ENCODE measurements around the gene GAB1. TPM values are rescaled to one million over a fixed set of nuclear protein-coding genes. Genes with fewer than 3 reads are reported as not detected.

GAB1 gene
- total RNA-seq, 1 experiment from 2014 or later, result 15.3 TPM

GRCh38 chr4:143438710-143439109 lies 102.0 kb downstream of the GAB1 start:
- H3K79me1 ChIP-seq (ENCODE audit: insufficient read depth, low read depth, low read length, poor library complexity, severe bottlenecking), result no peaks in the 10 kb centered on the region
- H3K23me2 ChIP-seq (ENCODE audit: insufficient read length, low read depth, low read length, poor library complexity, severe bottlenecking), result no peaks in the 10 kb centered on the region
- H2BK5ac ChIP-seq (ENCODE audit: insufficient read length, low read length), result no peak overlapping the region
- H4K91ac ChIP-seq (ENCODE audit: insufficient read length, low read depth, low read length), result no peak overlapping the region
- no peak overlapping the region for H3T11ph ChIP-seq (ENCODE audit: low read length)
- H3K9me3 Mint-ChIP-seq, result no peaks in the 10 kb centered on the region
- no peak overlapping the region for H3K27ac ChIP-seq (ENCODE audit: insufficient read length, low read depth, low read length)
- H3K18ac ChIP-seq (ENCODE audit: insufficient read length, low read depth, low read length), result no peak overlapping the region
- no peak for TF ChIP-seq CTCF (conservative IDR thresholded peaks at IDR 0.05)
- H4K20me1 ChIP-seq (ENCODE audit: control insufficient read depth, insufficient read depth, insufficient read length), result no peaks in the 10 kb centered on the region
- H2BK20ac ChIP-seq (ENCODE audit: low read depth, low read length, poor library complexity, severe bottlenecking), result no peak overlapping the region
- H4K5ac ChIP-seq (ENCODE audit: insufficient read length, low read depth, low read length), result no peak overlapping the region
- H2AK5ac ChIP-seq (ENCODE audit: insufficient read length, low read length), result no peak overlapping the region
- H2AFZ ChIP-seq (ENCODE audit: low read length), result no peak overlapping the region
- no peaks in the 10 kb centered on the region for H3K79me2 ChIP-seq (ENCODE audit: insufficient read depth, low read length)
- H3K14ac ChIP-seq (ENCODE audit: insufficient read depth, low read length), result no peak overlapping the region
- no peak overlapping the region for H2BK120ac ChIP-seq (ENCODE audit: low read depth, low read length, poor library complexity, severe bottlenecking)
- no peak overlapping the region for H2BK12ac ChIP-seq (ENCODE audit: insufficient read length, low read depth, low read length)
- no peaks in the 10 kb centered on the region; the same call in 1 of the 2 replicates for H3K4me1 ChIP-seq (ENCODE audit: insufficient read depth, low read length)
- H3K4me1 Mint-ChIP-seq, result peaks cover 9 to 16% of the 10 kb centered on the region in 2 experiments
- H3K4me2 ChIP-seq (ENCODE audit: insufficient read depth, insufficient read length, low read length), result no peak overlapping the region
- H3K9me3 ChIP-seq (ENCODE audit: control insufficient read depth, low read depth, low read length), result no peaks in the 10 kb centered on the region
- DNase-seq, result no peak
- no peak overlapping the region for H3K4me3 Mint-ChIP-seq
- no CpG with 5 or more reads among the region's 2 CpGs for WGBS (ENCODE audit: extremely low coverage, insufficient read length, low lambda C conversion rate)
- H3K27me3 ChIP-seq (ENCODE audit: insufficient read depth, low read length), result no peaks in the 10 kb centered on the region
- H3K27ac Mint-ChIP-seq, result no peak overlapping the region; a peak in 1 of 7 replicates
- H3K27me3 Mint-ChIP-seq (ENCODE audit: low read depth), result no peaks in the 10 kb centered on the region
- no peak overlapping the region for H3K23ac ChIP-seq (ENCODE audit: insufficient read length, low read depth, low read length)
- H3K36me3 Mint-ChIP-seq (ENCODE audit: insufficient read depth in 1 of 3, low read depth in 3 of 3), result peaks cover 5 to 10% (median 5%) of the 10 kb centered on the region in 3 experiments; a peak in 4 of 7 replicates
- H3K4ac ChIP-seq (ENCODE audit: low read depth, low read length), result no peak overlapping the region
- no peak overlapping the region for H3K9ac ChIP-seq (ENCODE audit: extremely low read depth, insufficient read length, low read length)
- no peak overlapping the region for H3K56ac ChIP-seq (ENCODE audit: insufficient read length, low read depth, low read length)
- H4K8ac ChIP-seq (replicated peaks; ENCODE audit: insufficient read length, low read depth, low read length), result no peak overlapping the region
- no peak overlapping the region for H2BK15ac ChIP-seq (ENCODE audit: low read depth, low read length)
